ENCODE measurements around the gene DHX8.

Gene DHX8

DNA sequence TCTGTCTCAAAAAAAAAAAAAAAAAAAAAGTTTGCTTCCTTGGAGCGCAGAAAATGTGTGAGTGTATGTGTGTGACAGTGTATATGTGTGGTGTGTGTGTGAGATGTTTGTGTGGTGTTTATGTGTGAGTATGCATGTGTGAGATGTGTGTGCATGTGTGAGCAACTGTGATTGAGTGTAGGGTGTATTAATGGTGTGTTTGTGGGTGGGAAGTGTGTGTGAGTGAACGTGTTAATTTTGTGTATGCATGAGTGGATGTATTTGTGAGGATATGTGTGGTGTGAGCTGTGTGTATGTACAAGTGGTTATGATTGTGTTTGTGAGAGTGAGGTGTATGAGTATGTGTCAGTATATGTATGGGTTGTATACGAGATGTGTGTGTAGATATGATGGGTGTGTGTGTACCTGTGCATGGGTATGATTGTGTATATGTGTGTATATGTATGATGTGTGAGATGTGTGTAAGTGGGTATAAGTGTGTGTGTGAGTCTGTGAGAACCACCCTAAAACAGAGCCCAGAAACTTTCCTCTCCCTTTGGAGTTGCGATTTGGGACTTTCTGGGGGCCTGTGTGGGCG, 84.8 kb downstream of the DHX8 start:
- TF ChIP-seq CTCF (conservative IDR thresholded peaks at IDR 0.05; ENCODE audit: low read depth, low read length): no peak
- no peak for DNase-seq (ENCODE audit: low read depth)
- H3K4me3 ChIP-seq (ENCODE audit: low read length): no peak overlapping the region

DNA sequence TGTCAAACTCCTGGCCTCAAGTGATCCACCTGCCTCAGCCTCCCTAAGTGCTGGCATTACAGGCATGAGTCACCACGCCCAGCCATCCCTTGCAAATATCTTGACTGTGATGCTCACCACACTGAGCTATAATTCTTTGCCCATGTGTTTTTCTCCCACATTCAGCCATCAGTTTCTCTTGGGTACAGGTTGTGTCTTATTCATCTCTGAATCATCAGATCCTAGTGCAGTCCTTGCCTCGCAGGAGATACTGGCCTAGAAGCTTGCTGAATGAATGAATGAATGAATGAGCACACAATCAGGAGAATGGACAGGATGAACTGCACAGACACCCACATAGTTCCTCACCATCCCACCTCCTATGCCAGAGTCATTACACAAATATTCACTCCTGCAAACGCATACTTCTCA, 86.7 kb downstream of the DHX8 start:
- TF ChIP-seq CTCF (conservative IDR thresholded peaks at IDR 0.05; ENCODE audit: low read depth, low read length): no peak
- DNase-seq (ENCODE audit: low read depth): no peak
- no peak overlapping the region for H3K4me3 ChIP-seq (ENCODE audit: low read length)

GRCh38 chr17:43572368-43572980, 88.7 kb downstream of the DHX8 start:
- H3K4me3 ChIP-seq (ENCODE audit: low read length): no peak overlapping the region
- no peak for TF ChIP-seq CTCF (conservative IDR thresholded peaks at IDR 0.05; ENCODE audit: low read depth, low read length)

DNA sequence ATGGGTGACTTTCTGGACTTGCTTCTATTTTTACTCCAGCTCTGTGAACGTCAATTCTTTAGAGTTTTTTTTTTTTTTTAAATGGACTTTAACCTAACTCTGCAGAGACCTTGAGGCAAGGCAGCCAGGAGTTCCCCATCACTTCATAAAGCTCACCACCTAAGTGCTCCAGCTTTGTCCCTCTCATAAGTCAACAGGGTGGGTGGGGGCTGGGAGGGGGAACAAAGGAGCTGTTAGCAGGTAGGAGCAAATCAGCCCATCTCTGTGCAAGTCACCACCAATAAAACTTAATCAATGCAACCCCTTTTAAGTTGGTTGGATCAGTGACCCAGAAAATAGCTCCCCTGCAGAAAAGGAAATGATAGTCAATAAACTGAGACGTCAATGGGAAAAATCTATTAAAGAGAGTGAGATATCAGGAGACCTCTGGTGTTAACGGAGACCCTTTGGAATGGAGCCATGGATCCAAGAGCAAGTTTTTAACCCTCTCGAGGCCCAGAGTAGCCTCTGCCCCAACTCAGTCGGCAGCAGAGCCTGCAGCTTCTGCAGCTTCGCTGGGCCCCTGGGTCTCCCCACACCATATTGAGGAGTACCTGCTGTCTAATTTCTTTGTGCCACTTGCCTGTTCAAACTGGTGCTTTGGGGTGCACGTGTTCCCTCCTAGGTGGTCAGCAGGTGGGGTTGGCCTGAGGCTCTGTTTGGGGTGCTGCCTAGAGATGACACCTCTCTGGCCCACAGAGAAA, 90.0 kb downstream of the DHX8 start:
- no peak for DNase-seq (ENCODE audit: low read depth)
- no peak for TF ChIP-seq CTCF (conservative IDR thresholded peaks at IDR 0.05; ENCODE audit: low read depth, low read length)
- no peak overlapping the region for H3K4me3 ChIP-seq (ENCODE audit: low read length)

More at GRCh38 chr17:43572368-43572980, 88.7 kb downstream of the DHX8 start:
- no peak for DNase-seq (ENCODE audit: low read depth)

DNA sequence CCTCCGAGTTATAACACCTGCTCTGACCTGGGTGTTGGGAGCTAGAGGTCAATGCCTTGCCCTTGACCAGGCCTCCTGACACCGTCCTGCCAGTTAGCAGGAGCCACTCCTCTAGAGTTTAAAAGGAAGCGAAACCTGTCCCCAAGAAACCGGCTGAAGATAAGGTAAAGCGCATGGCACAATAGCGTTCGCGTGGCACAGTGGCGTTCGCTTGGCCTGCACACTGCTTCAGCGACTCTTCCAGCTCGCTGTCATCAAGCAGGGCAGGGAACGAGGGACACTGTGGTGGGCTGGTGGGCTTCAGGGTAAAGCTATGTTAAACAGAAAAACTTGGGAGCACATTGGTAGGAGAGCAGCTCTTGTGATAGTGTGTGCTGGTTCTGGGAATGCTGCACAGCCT, 90.6 kb downstream of the DHX8 start:
- no peak for TF ChIP-seq CTCF (conservative IDR thresholded peaks at IDR 0.05; ENCODE audit: low read depth, low read length)
- DNase-seq (ENCODE audit: low read depth): no peak
- no peak overlapping the region for H3K4me3 ChIP-seq (ENCODE audit: low read length)

DNA sequence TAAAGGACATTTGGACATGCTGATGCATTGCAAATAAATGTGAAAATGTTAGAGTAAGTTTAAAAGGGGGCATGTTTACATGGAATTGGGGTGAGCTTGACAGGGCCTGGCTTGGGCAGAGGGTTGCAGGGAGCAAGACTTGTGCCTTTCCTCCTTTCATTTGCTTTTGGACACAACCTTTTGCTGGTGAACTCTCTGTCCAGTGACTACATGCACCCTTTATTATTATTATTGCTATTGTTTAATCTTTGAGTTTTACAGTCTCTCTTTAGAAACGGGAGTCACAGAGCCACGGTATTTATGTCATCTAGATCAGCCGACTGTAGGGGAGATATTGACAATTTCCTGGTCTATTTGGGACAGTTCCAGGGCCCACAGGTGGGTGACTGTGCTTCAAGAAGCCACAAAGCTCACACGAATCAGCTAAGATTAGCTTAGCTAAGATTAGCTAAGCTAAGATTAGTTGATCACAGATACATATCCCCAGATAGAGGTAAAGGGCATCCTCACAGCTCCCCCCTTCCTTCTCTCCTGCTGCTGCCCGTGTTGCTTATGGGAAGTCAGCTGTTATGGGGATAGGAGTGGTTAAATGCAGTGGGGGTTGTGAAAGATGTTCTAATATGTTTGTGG, 91.2 kb downstream of the DHX8 start:
- H3K4me3 ChIP-seq (ENCODE audit: low read length): no peak overlapping the region
- TF ChIP-seq CTCF (conservative IDR thresholded peaks at IDR 0.05; ENCODE audit: low read depth, low read length): no peak
- no peak for DNase-seq (ENCODE audit: low read depth)

Data from retinal pigment epithelial cell (primary cell).